ENCODE measurements around the gene HRAS.
"Not testable (repeated sequence)": the region's sequence is repeated elsewhere in the genome, so short reads cannot be mapped to it uniquely, and the experiment has no call there.

Gene HRAS

GRCh38 chr11:535519-536454 lies at the start of gene HRAS:
Gene HRAS, minus strand, starts transcription at chr11:535576.
- peak; percentile 96 for DNase-seq (ENCODE audit: low spot score)

- no peak for DNase-seq (ENCODE audit: low spot score)
Observed at GRCh38 chr11:584287-584686, 48.9 kb upstream of the HRAS start.

- peak; percentile 69 for DNase-seq (ENCODE audit: low spot score)
Observed at GRCh38 chr11:581752-582151, 46.4 kb upstream of the HRAS start.

GRCh38 chr11:581342-581741 lies 46.0 kb upstream of the HRAS start:
- no peak for DNase-seq (ENCODE audit: low spot score)

- DNase-seq (ENCODE audit: low spot score), result no peak
Observed at GRCh38 chr11:579830-580601, 44.6 kb upstream of the HRAS start.

GRCh38 chr11:578276-579035 lies 43.1 kb upstream of the HRAS start:
- no peak for DNase-seq (ENCODE audit: low spot score)

GRCh38 chr11:577611-577894 lies 42.2 kb upstream of the HRAS start:
- no peak for DNase-seq (ENCODE audit: low spot score)

GRCh38 chr11:576811-577610 lies 41.6 kb upstream of the HRAS start:
- no peak for DNase-seq (ENCODE audit: low spot score)

- peak; percentile 96 for DNase-seq (ENCODE audit: low spot score)
Observed at GRCh38 chr11:575996-576768, 40.8 kb upstream of the HRAS start, which contains the start of gene PHRF1. Gene PHRF1, plus strand, starts transcription at chr11:576470. Its CDS starts 5,043 bp downstream, at chr11:581513.

GRCh38 chr11:575313-575995 lies 40.1 kb upstream of the HRAS start:
- no peak for DNase-seq (ENCODE audit: low spot score)

GRCh38 chr11:574632-575312 lies 39.4 kb upstream of the HRAS start:
- no peak for DNase-seq (ENCODE audit: low spot score)

GRCh38 chr11:574031-574570 lies 38.7 kb upstream of the HRAS start:
- DNase-seq (ENCODE audit: low spot score), result not testable (repeated sequence)

- DNase-seq (ENCODE audit: low spot score), result no peak
Observed at GRCh38 chr11:573146-573759, 37.9 kb upstream of the HRAS start.

- DNase-seq (ENCODE audit: low spot score), result no peak
Observed at GRCh38 chr11:571802-572185, 36.4 kb upstream of the HRAS start.

GRCh38 chr11:569158-569885 lies 33.9 kb upstream of the HRAS start:
- DNase-seq (ENCODE audit: low spot score), result no peak

- peak; percentile 89 for DNase-seq (ENCODE audit: low spot score)
Observed at GRCh38 chr11:568306-569157, 33.2 kb upstream of the HRAS start.

GRCh38 chr11:567629-568292 lies 32.4 kb upstream of the HRAS start:
- no peak for DNase-seq (ENCODE audit: low spot score)

All from putamen (tissue), 1 donor.